Lung (tissue), 12 donors: Measurements from ENCODE around the gene LBX1. TPM values are rescaled to one million over a fixed set of nuclear protein-coding genes. Genes with fewer than 3 reads are reported as not detected.

Experiments
- ATAC-seq: fragments of 200-7000 bp; cut with Tn5 transposase; one replicate; pipeline ENCODE4 v1.9.1; 2020; ENCODE audit warnings: moderate number of reproducible peaks; ENCODE audit not compliant: insufficient read depth, low FRiP score
- DNase-seq, 3 donors: peaks; one replicate each; pipeline ENCODE4 v3.0.0-alpha.2; 2013 to 2017
- H3K27ac ChIP-seq, 2 donors: one replicate each; pipeline ENCODE4 v1.5.1; 2013; ENCODE audit warnings: mild to moderate bottlenecking in 2 of 2, moderate library complexity in 2 of 2, control low read depth in 1 of 2, inconsistent platforms in 1 of 2, low read depth in 1 of 2, low read length in 1 of 2
- H3K27me3 ChIP-seq, 3 donors: one replicate each; pipeline ENCODE4 v1.5.1; 2013; ENCODE audit warnings: low read length in 2 of 3; ENCODE audit not compliant: control insufficient read depth in 3 of 3, insufficient read depth in 3 of 3
- H3K36me3 ChIP-seq, 4 donors: one replicate each; pipeline ENCODE4 v1.5.1; 2013; ENCODE audit warnings: low read length in 4 of 4, mild to moderate bottlenecking in 1 of 4, moderate library complexity in 1 of 4; ENCODE audit not compliant: control insufficient read depth in 4 of 4, insufficient read depth in 4 of 4
- H3K4me1 ChIP-seq, 5 donors: one replicate each; pipeline ENCODE4 v1.5.1; 2013; ENCODE audit warnings: low read length in 5 of 5, mild to moderate bottlenecking in 2 of 5, moderate library complexity in 1 of 5; ENCODE audit not compliant: control insufficient read depth in 5 of 5, insufficient read depth in 5 of 5
- H3K4me3 ChIP-seq: one replicate; pipeline ENCODE4 v1.5.1; 2013; ENCODE audit warnings: mild to moderate bottlenecking, control low read depth, moderate library complexity
- H3K9ac ChIP-seq, 2 donors: one replicate each; pipeline ENCODE4 v1.5.1; 2013; ENCODE audit warnings: low read length in 2 of 2, control low read depth in 1 of 2; ENCODE audit not compliant: insufficient read depth in 1 of 2
- H3K9me3 ChIP-seq, 4 donors: one replicate each; pipeline ENCODE4 v1.5.1; 2013; ENCODE audit warnings: low read length in 3 of 4, mild to moderate bottlenecking in 1 of 4, moderate library complexity in 1 of 4; ENCODE audit not compliant: control insufficient read depth in 4 of 4, insufficient read depth in 3 of 4
- CTCF ChIP-seq: IDR thresholded peaks from 2 replicates; pipeline ENCODE4 v1.5.1; 2012; ENCODE audit warnings: mild to moderate bottlenecking; ENCODE audit errors: control extremely low read depth, extremely low read depth
- WGBS, 2 donors: extraction: QIAGEN DNeasy Blood & Tissue Kit; methylation state at CpG; one replicate each; pipeline ENCODE4 v1.1.7; 2013; 5-methylcytosine and 5-hydroxymethylcytosine counted together
- polyA plus RNA-seq, 2 donors: library from polyadenylated mRNA; stranded (reverse); fragments of 200-250 nt; gene quantifications; one replicate each; pipeline ENCODE4 v1.2.1, GENCODE V29; 2013
- total RNA-seq, 2 donors: library from RNA; depleted of rRNA in 1 of 2; stranded (reverse); fragments of >200 nt in 1 of 2; gene quantifications; one replicate each; pipeline ENCODE4 v1.2.1, GENCODE V29; 2014 to 2021
- donor health status: control.
- donor health status: control.
- donor health status: Bipolar disorder and iron deficiency.
- donor health status: healthy.
- donor health status: DM: yes; HTN: yes; CAD: no.

LBX1 gene
- total and polyA plus RNA-seq, 4 donors, result 0.02 to 0.09 (median 0.04) TPM; not detected in 1

- DNase-seq, result no peak
- TF ChIP-seq CTCF, result no peak
- Histone ChIP-seq H3K27me3 (peaks cover 0 to 16% (median 0%) of the 10 kb centered on the region in 3 donors), H3K4me3 (no peak overlapping the region), H3K4me1 (peaks cover 0 to 55% (median 21%) of the 10 kb centered on the region in 5 donors), H3K9ac (peak overlapping the region in 1 of 2 donors; percentile 6), H3K9me3 (peaks cover 0 to 9% (median 3%) of the 10 kb centered on the region in 4 donors), H3K27ac (no peak overlapping the region), H3K36me3 (no peaks in the 10 kb centered on the region)
- WGBS, 2 donors, result 64 to 65% methylated on average over 3 of the region's 3 CpGs
- ATAC-seq, result no peak
Measured at GRCh38 chr10:101261702-101262101, 32.4 kb upstream of the LBX1 start.

- DNase-seq, result peak; percentile 62 to 71 (median 64)
- TF ChIP-seq CTCF, result no peak
- no peak for ATAC-seq
- Histone ChIP-seq H3K27me3 (peaks cover 0 to 16% (median 0%) of the 10 kb centered on the region in 3 donors), H3K9me3 (peaks cover 0 to 9% (median 3%) of the 10 kb centered on the region in 4 donors), H3K9ac (no peak overlapping the region), H3K4me3 (no peak overlapping the region), H3K4me1 (peaks cover 0 to 48% (median 18%) of the 10 kb centered on the region in 5 donors), H3K27ac (no peak overlapping the region), H3K36me3 (no peaks in the 10 kb centered on the region)
- WGBS, 2 donors, result 17 to 21% methylated on average over 21 of the region's 21 CpGs
Measured at GRCh38 chr10:101260764-101261481, 31.7 kb upstream of the LBX1 start.

- no peak overlapping the region for H3K9ac ChIP-seq
- peaks cover 0 to 30% (median 4%) of the 10 kb centered on the region in 5 donors for H3K4me1 ChIP-seq
- H3K4me3 ChIP-seq, result no peak overlapping the region
- DNase-seq (no peak), ATAC-seq (no peak)
- peaks cover 0 to 13% (median 0%) of the 10 kb centered on the region in 3 donors for H3K27me3 ChIP-seq
- H3K36me3 ChIP-seq, result no peaks in the 10 kb centered on the region
- TF ChIP-seq CTCF, result no peak
- H3K9me3 ChIP-seq, result peaks cover 0 to 9% (median 3%) of the 10 kb centered on the region in 4 donors
- H3K27ac ChIP-seq, result no peak overlapping the region
- 92 to 94% methylated on average over 4 of the region's 4 CpGs for WGBS, 2 donors
Measured at GRCh38 chr10:101258179-101258885, 29.1 kb upstream of the LBX1 start.
